Immature natural killer cell (primary cell): ENCODE data around the gene CLIC1. TPM values are rescaled to one million over a fixed set of nuclear protein-coding genes. Genes with fewer than 3 reads are reported as not detected.
A peak's percentile ranks its signal among the peaks of the same experiment; 100 is the strongest.

ENCODE experiments used
- DNase-seq, 3 donors: peaks; one replicate each; pipeline ENCODE4 v3.0.0; 2022; ENCODE audit warnings: mixed read lengths in 1 of 3
- H3K27ac Mint-ChIP-seq, 6 donors: one replicate each; pipeline ENCODE4 v1.8.0; 2020; ENCODE audit warnings: mixed read lengths in 6 of 6, mild to moderate bottlenecking in 5 of 6, inconsistent platforms in 4 of 6, moderate library complexity in 3 of 6
- H3K27me3 Mint-ChIP-seq, 3 donors: one replicate each; pipeline ENCODE4 v1.8.0; 2020 to 2021; ENCODE audit warnings: low read depth in 3 of 3, mild to moderate bottlenecking in 3 of 3, mixed read lengths in 3 of 3, moderate library complexity in 3 of 3, inconsistent platforms in 1 of 3
- H3K36me3 Mint-ChIP-seq, 3 donors: one replicate each; pipeline ENCODE4 v1.8.0; 2020; ENCODE audit warnings: mixed read lengths in 3 of 3, inconsistent platforms in 2 of 3, mild to moderate bottlenecking in 2 of 3
- H3K4me1 Mint-ChIP-seq, 2 donors: one replicate each; pipeline ENCODE4 v1.8.0; 2020; ENCODE audit warnings: inconsistent platforms in 2 of 2, mild to moderate bottlenecking in 2 of 2, mixed read lengths in 2 of 2, moderate library complexity in 1 of 2
- H3K4me3 Mint-ChIP-seq, 5 donors: one replicate each; pipeline ENCODE4 v1.8.0; 2020; ENCODE audit warnings: mild to moderate bottlenecking in 5 of 5, mixed read lengths in 5 of 5, inconsistent platforms in 3 of 5, moderate library complexity in 3 of 5
- H3K9me3 Mint-ChIP-seq, 6 donors: one replicate each; pipeline ENCODE4 v1.8.0; 2020; ENCODE audit warnings: mild to moderate bottlenecking in 6 of 6, mixed read lengths in 6 of 6, inconsistent platforms in 4 of 6, moderate library complexity in 3 of 6
- polyA plus RNA-seq, 3 donors: library from polyadenylated mRNA; unstranded; fragments of 300-500 nt; fragmentation: Illumina TruSeq; gene quantifications; one replicate each; pipeline ENCODE4 v1.2.3, GENCODE V29; 2021

CLIC1 gene
- polyA plus RNA-seq, 3 donors from 2014 or later = 1,179 to 1,674 (median 1,350) TPM

DNA sequence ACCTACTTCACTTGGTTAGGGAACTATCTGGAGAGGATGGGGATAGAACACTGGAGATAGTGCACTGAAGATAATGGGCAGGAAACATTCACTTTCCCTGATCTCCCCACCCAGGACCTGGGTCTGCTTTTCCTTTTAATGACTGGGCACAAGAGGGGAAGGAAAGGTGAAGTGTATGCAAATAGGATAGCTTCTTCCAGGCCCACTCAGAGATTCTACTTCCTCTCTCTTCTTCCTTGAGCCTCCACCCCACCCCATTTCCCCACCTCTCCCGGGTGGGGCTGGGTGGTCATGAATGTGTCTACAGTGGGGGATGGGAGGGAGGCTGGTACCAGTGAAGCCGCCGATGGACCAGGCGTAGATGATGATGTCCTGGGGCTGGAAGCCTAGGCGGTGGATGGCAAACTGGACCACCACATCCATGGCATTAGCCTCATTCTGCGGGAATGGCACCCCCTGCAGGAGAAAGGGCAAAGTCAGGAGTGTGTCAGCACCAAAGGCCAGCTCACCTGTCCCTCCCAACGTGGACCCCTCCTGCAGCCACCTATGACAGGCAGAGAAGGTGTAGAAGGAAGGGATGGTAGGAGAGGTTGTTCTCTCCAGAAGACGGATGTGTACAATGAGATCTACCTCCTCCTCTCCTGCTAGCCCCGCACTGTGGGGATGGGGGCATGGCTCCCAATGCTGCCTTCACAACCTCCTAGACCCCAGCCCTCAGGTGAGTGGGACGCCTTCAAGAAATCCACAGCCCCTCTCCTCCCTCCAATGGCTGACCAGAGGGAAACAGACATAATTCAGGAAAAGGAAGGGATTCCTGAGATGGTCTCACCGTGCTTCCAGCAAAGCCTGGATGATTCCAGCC lies 46.9 kb downstream of the CLIC1 start:
- DNase-seq = no peak
- no peak overlapping the region for H3K4me3 Mint-ChIP-seq

DNA sequence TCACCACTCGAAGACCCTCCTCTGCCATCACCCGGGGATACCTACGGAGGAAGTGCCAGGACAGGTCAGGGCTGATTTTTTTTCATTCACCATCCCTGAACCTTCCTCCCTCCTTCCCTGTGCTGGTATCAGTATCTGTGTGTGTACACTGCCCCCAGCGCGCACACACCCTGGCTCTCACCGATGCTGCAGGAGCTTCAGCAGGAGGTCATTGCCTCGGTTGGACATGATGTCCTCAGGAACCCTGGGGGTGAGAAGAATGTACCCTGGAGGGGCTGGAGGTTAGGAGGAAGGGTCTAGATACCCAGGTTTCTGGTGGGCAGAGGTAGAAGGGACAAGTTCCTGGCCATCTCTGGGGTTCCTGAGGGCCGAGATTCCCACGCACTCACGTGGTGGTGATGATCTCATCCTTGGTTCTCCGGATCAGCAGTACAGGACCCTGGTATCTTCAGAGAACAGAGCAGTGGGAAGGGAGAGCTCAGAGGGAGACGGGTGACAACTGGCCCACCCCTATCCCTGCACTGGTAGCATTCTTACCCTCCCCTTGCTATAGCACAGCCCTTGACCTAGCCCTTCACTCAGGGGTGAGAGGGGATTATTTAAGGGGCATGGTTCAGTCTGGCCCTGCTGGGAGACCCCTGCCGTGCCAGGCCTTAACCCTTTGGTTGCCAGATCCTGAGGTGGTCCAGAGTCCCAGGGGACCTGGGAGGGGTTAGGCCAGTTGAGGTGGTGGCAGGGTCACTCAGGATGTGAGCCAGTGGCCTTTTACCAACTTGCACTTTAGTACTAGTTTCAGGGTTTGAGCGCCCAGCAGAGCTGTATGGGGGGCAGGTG lies 48.3 kb downstream of the CLIC1 start:
- H3K4me3 Mint-ChIP-seq = no peak overlapping the region
- H3K27me3 Mint-ChIP-seq = peaks cover 0 to 4% (median 2%) of the 10 kb centered on the region in 3 donors
- peaks cover 7 to 36% (median 9%) of the 10 kb centered on the region in 3 donors for H3K36me3 Mint-ChIP-seq
- H3K27ac Mint-ChIP-seq = peak overlapping the region in 2 of 6 donors; percentile 43 to 79
- no peak for DNase-seq
- no peaks in the 10 kb centered on the region for H3K9me3 Mint-ChIP-seq
- peaks cover 0 to 2% of the 10 kb centered on the region in 2 donors for H3K4me1 Mint-ChIP-seq

More for the DNA sequence above, 46.9 kb downstream of the CLIC1 start:
- Mint-ChIP-seq H3K4me1 (no peaks in the 10 kb centered on the region), H3K27me3 (peaks cover 0 to 4% (median 2%) of the 10 kb centered on the region in 3 donors), H3K36me3 (peaks cover 9 to 36% (median 11%) of the 10 kb centered on the region in 3 donors), H3K9me3 (no peaks in the 10 kb centered on the region), H3K27ac (peak overlapping the region in 3 of 6 donors; percentile 51 to 70 (median 55))

GRCh38 chr6:31687321-31687720 lies 49.0 kb downstream of the CLIC1 start:
- no peak for DNase-seq
- H3K4me3 Mint-ChIP-seq = no peak overlapping the region
- peaks cover 0 to 2% of the 10 kb centered on the region in 2 donors for H3K4me1 Mint-ChIP-seq
- H3K36me3 Mint-ChIP-seq = peaks cover 7 to 34% (median 9%) of the 10 kb centered on the region in 3 donors
- H3K27ac Mint-ChIP-seq = peak overlapping the region in 1 of 6 donors; percentile 43
- peaks cover 0 to 4% (median 2%) of the 10 kb centered on the region in 3 donors for H3K27me3 Mint-ChIP-seq
- H3K9me3 Mint-ChIP-seq = no peaks in the 10 kb centered on the region

DNA sequence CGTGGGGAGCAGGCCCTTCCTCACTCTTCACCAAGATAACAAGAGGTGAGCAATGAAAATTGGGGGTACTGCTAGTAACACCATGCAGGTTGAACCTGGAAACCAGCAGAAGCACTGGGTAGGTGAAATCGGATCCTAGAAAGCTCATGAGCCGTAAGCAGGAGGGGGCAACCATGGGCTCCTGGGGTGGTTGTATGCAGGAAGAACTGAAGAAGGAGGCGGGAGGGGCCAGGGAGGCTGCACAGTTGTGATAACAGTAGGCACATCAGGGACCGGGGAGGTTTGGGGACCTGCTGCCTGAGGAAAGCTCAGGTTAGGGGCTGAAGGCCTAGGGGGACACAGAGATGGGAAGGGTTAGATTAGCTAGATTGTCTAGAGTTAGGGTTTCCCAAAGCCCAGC lies 49.8 kb downstream of the CLIC1 start:
- peaks cover 7 to 32% (median 9%) of the 10 kb centered on the region in 3 donors for H3K36me3 Mint-ChIP-seq
- H3K27me3 Mint-ChIP-seq = peaks cover 0 to 4% (median 2%) of the 10 kb centered on the region in 3 donors
- no peak for DNase-seq
- peaks cover 3 to 5% of the 10 kb centered on the region in 2 donors for H3K4me1 Mint-ChIP-seq
- H3K4me3 Mint-ChIP-seq = no peak overlapping the region
- H3K27ac Mint-ChIP-seq = peak overlapping the region in 5 of 6 donors; percentile 21 to 92 (median 45)
- H3K9me3 Mint-ChIP-seq = no peaks in the 10 kb centered on the region

DNA sequence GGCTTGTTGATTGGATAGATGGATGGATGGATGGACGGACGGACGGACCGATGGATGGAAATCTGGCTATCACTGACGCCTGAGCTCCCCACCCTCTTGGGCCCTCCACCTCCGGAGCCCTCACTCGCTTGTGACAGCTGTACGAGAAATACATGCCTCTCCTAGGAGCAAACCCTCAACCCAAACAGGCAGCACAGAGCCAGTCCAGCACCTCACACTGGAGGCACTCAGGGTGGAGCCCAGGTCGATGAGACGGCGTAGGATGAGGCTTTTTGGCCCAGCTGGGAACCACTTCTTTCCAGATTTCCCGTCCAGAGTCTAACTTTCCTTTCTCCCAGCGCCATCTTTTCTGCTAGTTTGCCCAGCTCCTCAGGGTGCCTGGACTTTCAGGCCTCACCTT lies 52.7 kb downstream of the CLIC1 start:
- H3K4me1 Mint-ChIP-seq = peaks cover 21 to 26% of the 10 kb centered on the region in 2 donors
- H3K27me3 Mint-ChIP-seq = peaks cover 0 to 4% (median 4%) of the 10 kb centered on the region in 3 donors
- peak overlapping the region in 1 of 6 donors; percentile 69 for H3K27ac Mint-ChIP-seq
- H3K36me3 Mint-ChIP-seq = peaks cover 4 to 17% (median 9%) of the 10 kb centered on the region in 3 donors
- DNase-seq = no peak
- H3K9me3 Mint-ChIP-seq = no peaks in the 10 kb centered on the region
- no peak overlapping the region for H3K4me3 Mint-ChIP-seq

- peak; percentile 30 to 33 (median 30) for DNase-seq
- peaks cover 2 to 9% (median 2%) of the 10 kb centered on the region in 3 donors for H3K36me3 Mint-ChIP-seq
- no peaks in the 10 kb centered on the region for H3K9me3 Mint-ChIP-seq
- H3K27me3 Mint-ChIP-seq = peaks cover 0 to 8% (median 5%) of the 10 kb centered on the region in 3 donors
- peak overlapping the region; percentile 83 to 99 (median 89) for H3K4me3 Mint-ChIP-seq
- peaks cover 22 to 26% of the 10 kb centered on the region in 2 donors for H3K4me1 Mint-ChIP-seq
- peak overlapping the region in 5 of 6 donors; percentile 45 to 97 (median 81) for H3K27ac Mint-ChIP-seq
Observed at GRCh38 chr6:31681135-31681671, 55.1 kb downstream of the CLIC1 start.

Other genes with a start within 250 kb of the CLIC1 start
- gene MICB, start 238.4 kb downstream of the CLIC1 start, polyA plus RNA-seq = 10 to 100 TPM in 2 of 3 donors, 1 to 10 TPM in 1; 7.4 to 15.2 (median 10.3) TPM
- gene MCCD1, start 207.6 kb downstream of the CLIC1 start, polyA plus RNA-seq = not detected
- 10 to 100 TPM; 49.7 to 71.6 (median 56.2) TPM for gene DDX39B, start 194.5 kb downstream of the CLIC1 start, polyA plus RNA-seq
- not detected for gene ATP6V1G2, start 189.9 kb downstream of the CLIC1 start, polyA plus RNA-seq
- gene NFKBIL1, start 188.9 kb downstream of the CLIC1 start, polyA plus RNA-seq = 10 to 100 TPM in 2 of 3 donors, 1 to 10 TPM in 1; 5.0 to 15.0 (median 13.6) TPM
- gene LTA, start 164.2 kb downstream of the CLIC1 start, polyA plus RNA-seq = 1 to 10 TPM; 1.4 to 6.6 (median 3.1) TPM
- 1 to 10 TPM; 2.1 to 5.9 (median 5.6) TPM for gene TNF, start 161.0 kb downstream of the CLIC1 start, polyA plus RNA-seq
- gene LTB, start 154.1 kb downstream of the CLIC1 start, polyA plus RNA-seq = 100 to 1,000 TPM; 132 to 137 (median 133) TPM
- gene LST1, start 150.3 kb downstream of the CLIC1 start, polyA plus RNA-seq = 10 to 100 TPM; 20.3 to 44.8 (median 42.3) TPM
- 100 to 1,000 TPM; 393 to 414 (median 409) TPM for gene NCR3, start 143.5 kb downstream of the CLIC1 start, polyA plus RNA-seq
- 10 to 100 TPM in 2 of 3 donors, 1 to 10 TPM in 1; 6.6 to 44.1 (median 40.3) TPM for gene AIF1, start 121.3 kb downstream of the CLIC1 start, polyA plus RNA-seq
- 10 to 100 TPM in 1 of 3 donors, 1 to 10 TPM in 1, not detected in 1; 2.3 to 13.4 TPM for gene PRRC2A, start 115.8 kb downstream of the CLIC1 start, polyA plus RNA-seq
- gene BAG6, start 83.9 kb downstream of the CLIC1 start, polyA plus RNA-seq = 10 to 100 TPM in 2 of 3 donors, 1 to 10 TPM in 1; 8.5 to 22.7 (median 16.2) TPM
- 1 to 10 TPM; 1.8 to 5.7 (median 3.9) TPM for gene APOM, start 80.6 kb downstream of the CLIC1 start, polyA plus RNA-seq
- gene C6orf47, start 75.8 kb downstream of the CLIC1 start, polyA plus RNA-seq = 10 to 100 TPM; 23.6 to 41.6 (median 26.3) TPM
- gene GPANK1, start 71.5 kb downstream of the CLIC1 start, polyA plus RNA-seq = 10 to 100 TPM; 17.2 to 29.3 (median 22.9) TPM
- gene CSNK2B, start 70.5 kb downstream of the CLIC1 start, polyA plus RNA-seq = 100 to 1,000 TPM; 253 to 291 (median 289) TPM
- 1 to 10 TPM in 1 of 3 donors, under 1 TPM in 2; 0.44 to 1.8 (median 0.47) TPM for gene LY6G5B, start 66.6 kb downstream of the CLIC1 start, polyA plus RNA-seq
- gene LY6G5C, start 55.5 kb downstream of the CLIC1 start, polyA plus RNA-seq = 1 to 10 TPM; 4.6 to 9.7 (median 6.1) TPM
- 10 to 100 TPM; 43.6 to 53.7 (median 47.0) TPM for gene ABHD16A, start 33.2 kb downstream of the CLIC1 start, polyA plus RNA-seq
- 1 to 10 TPM in 1 of 3 donors, not detected in 2; 2.5 TPM for gene LY6G6F, start 29.7 kb downstream of the CLIC1 start, polyA plus RNA-seq
- gene LY6G6D, start 21.2 kb downstream of the CLIC1 start, polyA plus RNA-seq = not detected
- gene LY6G6C, start 14.8 kb downstream of the CLIC1 start, polyA plus RNA-seq = not detected
- 10 to 100 TPM in 1 of 3 donors, 1 to 10 TPM in 2; 2.6 to 10.9 (median 6.3) TPM for gene MPIG6B, start 13.2 kb downstream of the CLIC1 start, polyA plus RNA-seq
- gene DDAH2, start 7.2 kb downstream of the CLIC1 start, polyA plus RNA-seq = 100 to 1,000 TPM in 1 of 3 donors, 10 to 100 TPM in 2; 58.5 to 112 (median 74.9) TPM
- 1 to 10 TPM in 2 of 3 donors, not detected in 1; 2.1 to 2.5 TPM for gene MSH5, start 3.5 kb upstream of the CLIC1 start, polyA plus RNA-seq
- not detected for gene SAPCD1, start 26.1 kb upstream of the CLIC1 start, polyA plus RNA-seq
- 1 to 10 TPM in 1 of 3 donors, under 1 TPM in 2; 0.21 to 1.8 (median 0.93) TPM for gene VWA7, start 40.8 kb upstream of the CLIC1 start, polyA plus RNA-seq
- 10 to 100 TPM; 26.5 to 44.6 (median 28.8) TPM for gene VARS1, start 59.2 kb upstream of the CLIC1 start, polyA plus RNA-seq
- 10 to 100 TPM; 77.7 to 97.1 (median 94.6) TPM for gene LSM2, start 70.4 kb upstream of the CLIC1 start, polyA plus RNA-seq
- 1 to 10 TPM in 2 of 3 donors, under 1 TPM in 1; 0.70 to 3.8 (median 2.4) TPM for gene HSPA1L, start 78.8 kb upstream of the CLIC1 start, polyA plus RNA-seq
- gene HSPA1A, start 79.0 kb upstream of the CLIC1 start, polyA plus RNA-seq = 10 to 100 TPM in 2 of 3 donors, 1 to 10 TPM in 1; 9.7 to 81.3 (median 22.5) TPM
- gene HSPA1B, start 91.2 kb upstream of the CLIC1 start, polyA plus RNA-seq = 1 to 10 TPM; 1.5 to 3.2 (median 1.9) TPM
- gene NEU1, start 126.3 kb upstream of the CLIC1 start, polyA plus RNA-seq = 10 to 100 TPM; 37.5 to 44.9 (median 40.5) TPM
- gene SLC44A4, start 142.5 kb upstream of the CLIC1 start, polyA plus RNA-seq = not detected
- 10 to 100 TPM; 18.8 to 52.1 (median 21.5) TPM for gene EHMT2, start 161.2 kb upstream of the CLIC1 start, polyA plus RNA-seq
- gene ZBTB12, start 165.6 kb upstream of the CLIC1 start, polyA plus RNA-seq = not detected
- under 1 TPM in 1 of 3 donors, not detected in 2; 0.74 TPM for gene C2, start 191.2 kb upstream of the CLIC1 start, polyA plus RNA-seq
- under 1 TPM in 1 of 3 donors, not detected in 2; 0.27 TPM for gene CFB, start 209.6 kb upstream of the CLIC1 start, polyA plus RNA-seq
- 10 to 100 TPM; 73.3 to 84.6 (median 76.9) TPM for gene NELFE, start 222.4 kb upstream of the CLIC1 start, polyA plus RNA-seq
- 10 to 100 TPM; 14.1 to 20.6 (median 19.3) TPM for gene SKIC2, start 222.6 kb upstream of the CLIC1 start, polyA plus RNA-seq
- 10 to 100 TPM in 2 of 3 donors, 1 to 10 TPM in 1; 9.2 to 19.5 (median 17.2) TPM for gene DXO, start 235.6 kb upstream of the CLIC1 start, polyA plus RNA-seq
- gene C4A, start 245.5 kb upstream of the CLIC1 start, polyA plus RNA-seq = not detected